ENCODE results near the gene MYO5B.
A peak's percentile ranks its signal among the peaks of the same experiment; 100 is the strongest.

The MYO5B gene

GRCh38 chr18:49845629-49846360 is 349.2 kb downstream of the MYO5B start:
- H2AFZ ChIP-seq (ENCODE audit: low read length), result no peak overlapping the region

GRCh38 chr18:49844903-49845302 is 350.0 kb downstream of the MYO5B start:
- no CpG with 5 or more reads among the region's 1 CpG for WGBS, 2 donors (ENCODE audit: extremely low coverage in 2 of 2, insufficient read length in 2 of 2, insufficient replicate concordance in 1 of 2)
- peaks cover 3 to 26% of the 10 kb centered on the region in 2 donors for H3K4me1 ChIP-seq (ENCODE audit: control insufficient read depth in 2 of 2, insufficient read depth in 1 of 2, low read depth in 1 of 2, low read length in 2 of 2)

More at GRCh38 chr18:49845629-49846360, 349.2 kb downstream of the MYO5B start:
- no peaks in the 10 kb centered on the region for H3K36me3 ChIP-seq (replicated peaks in 1 of 2; ENCODE audit: control insufficient read depth in 2 of 2, insufficient read depth in 2 of 2, low read length in 2 of 2)
- H2BK15ac ChIP-seq (ENCODE audit: low read length), result no peak overlapping the region
- H2BK5ac ChIP-seq (ENCODE audit: low read length), result no peak overlapping the region
- no peaks in the 10 kb centered on the region for H3K9me3 ChIP-seq (replicated peaks in 1 of 2; ENCODE audit: control insufficient read depth in 2 of 2, insufficient read depth in 1 of 2, low read depth in 1 of 2, low read length in 2 of 2)
- H3K4ac ChIP-seq (ENCODE audit: low read length), result no peak overlapping the region
- no peak overlapping the region for H4K91ac ChIP-seq (ENCODE audit: low read depth, low read length, poor library complexity)
- H3K9ac ChIP-seq (ENCODE audit: low read depth, low read length, poor library complexity), result no peak overlapping the region
- peaks cover 0 to 21% (median 0%) of the 10 kb centered on the region in 3 experiments for H3K27me3 ChIP-seq (ENCODE audit: control insufficient read depth in 3 of 3, insufficient read depth in 3 of 3, low read depth in 1 of 3, low read length in 3 of 3)
- no peak overlapping the region for H3K14ac ChIP-seq (ENCODE audit: low read length)
- no peak overlapping the region for H2AK5ac ChIP-seq (ENCODE audit: low read depth, low read length)
- no peak overlapping the region for H3K27ac ChIP-seq (replicated peaks; ENCODE audit: low read length)
- DNase-seq (ENCODE audit: low spot score), result no peak
- H3K23ac ChIP-seq (ENCODE audit: low read depth, low read length, poor library complexity), result no peak overlapping the region
- H2BK12ac ChIP-seq (ENCODE audit: low read length), result no peak overlapping the region
- H3K79me1 ChIP-seq (ENCODE audit: low read depth, low read length), result no peaks in the 10 kb centered on the region
- WGBS, 2 donors (ENCODE audit: extremely low coverage in 2 of 2, insufficient read length in 2 of 2, insufficient replicate concordance in 1 of 2), result no CpG with 5 or more reads among the region's 6 CpGs
- H3K4me2 ChIP-seq (ENCODE audit: insufficient read depth, low read length, poor library complexity, severe bottlenecking), result no peak overlapping the region
- H3K4me1 ChIP-seq (ENCODE audit: control insufficient read depth in 2 of 2, insufficient read depth in 1 of 2, low read depth in 1 of 2, low read length in 2 of 2), result peaks cover 3 to 30% of the 10 kb centered on the region in 2 donors
- H3K4me3 ChIP-seq (ENCODE audit: low read length in 2 of 2), result no peak overlapping the region
- H4K8ac ChIP-seq (ENCODE audit: low read depth, low read length), result no peak overlapping the region
- peak overlapping the region; percentile 45 for H3K18ac ChIP-seq (ENCODE audit: low read length)
- no peak overlapping the region for H2BK120ac ChIP-seq (ENCODE audit: low read depth, low read length)

GRCh38 chr18:49843778-49844625 is 350.9 kb downstream of the MYO5B start:
- DNase-seq (ENCODE audit: low spot score), result no peak
- Histone ChIP-seq H3K18ac (ENCODE audit: low read length) (no peak overlapping the region), H2BK5ac (ENCODE audit: low read length) (no peak overlapping the region), H3K23ac (ENCODE audit: low read depth, low read length, poor library complexity) (no peak overlapping the region), H4K8ac (ENCODE audit: low read depth, low read length) (no peak overlapping the region), H3K27me3 (ENCODE audit: control insufficient read depth in 3 of 3, insufficient read depth in 3 of 3, low read depth in 1 of 3, low read length in 3 of 3) (peaks cover 0 to 18% (median 0%) of the 10 kb centered on the region in 3 experiments), H2AK5ac (ENCODE audit: low read depth, low read length) (no peak overlapping the region), H3K9ac (ENCODE audit: low read depth, low read length, poor library complexity) (no peak overlapping the region), H3K4me3 (ENCODE audit: low read length in 2 of 2) (no peak overlapping the region), H2BK15ac (ENCODE audit: low read length) (no peak overlapping the region), H3K14ac (ENCODE audit: low read length) (no peak overlapping the region), H2AFZ (ENCODE audit: low read length) (no peak overlapping the region), H3K9me3 (replicated peaks in 1 of 2; ENCODE audit: control insufficient read depth in 2 of 2, insufficient read depth in 1 of 2, low read depth in 1 of 2, low read length in 2 of 2) (no peaks in the 10 kb centered on the region), H3K36me3 (replicated peaks in 1 of 2; ENCODE audit: control insufficient read depth in 2 of 2, insufficient read depth in 2 of 2, low read length in 2 of 2) (no peaks in the 10 kb centered on the region), H3K4ac (ENCODE audit: low read length) (no peak overlapping the region), H3K4me2 (ENCODE audit: insufficient read depth, low read length, poor library complexity, severe bottlenecking) (no peak overlapping the region), H3K4me1 (ENCODE audit: control insufficient read depth in 2 of 2, insufficient read depth in 1 of 2, low read depth in 1 of 2, low read length in 2 of 2) (peaks cover 0 to 21% of the 10 kb centered on the region in 2 donors), H4K91ac (ENCODE audit: low read depth, low read length, poor library complexity) (no peak overlapping the region), H2BK120ac (ENCODE audit: low read depth, low read length) (no peak overlapping the region), H3K79me1 (ENCODE audit: low read depth, low read length) (no peaks in the 10 kb centered on the region), H3K27ac (replicated peaks; ENCODE audit: low read length) (no peak overlapping the region), H2BK12ac (ENCODE audit: low read length) (no peak overlapping the region)
- WGBS, 2 donors (ENCODE audit: extremely low coverage in 2 of 2, insufficient read length in 2 of 2, insufficient replicate concordance in 1 of 2), result no CpG with 5 or more reads among the region's 6 CpGs

More at GRCh38 chr18:49844903-49845302, 350.0 kb downstream of the MYO5B start:
- DNase-seq (ENCODE audit: low spot score), result no peak
- Histone ChIP-seq H2AFZ (ENCODE audit: low read length) (no peak overlapping the region), H3K18ac (ENCODE audit: low read length) (no peak overlapping the region), H3K4me2 (ENCODE audit: insufficient read depth, low read length, poor library complexity, severe bottlenecking) (no peak overlapping the region), H2BK5ac (ENCODE audit: low read length) (no peak overlapping the region), H3K79me1 (ENCODE audit: low read depth, low read length) (no peaks in the 10 kb centered on the region), H3K27ac (replicated peaks; ENCODE audit: low read length) (no peak overlapping the region), H3K9ac (ENCODE audit: low read depth, low read length, poor library complexity) (no peak overlapping the region), H2BK15ac (ENCODE audit: low read length) (no peak overlapping the region), H4K91ac (ENCODE audit: low read depth, low read length, poor library complexity) (no peak overlapping the region), H3K36me3 (replicated peaks in 1 of 2; ENCODE audit: control insufficient read depth in 2 of 2, insufficient read depth in 2 of 2, low read length in 2 of 2) (no peaks in the 10 kb centered on the region), H2BK120ac (ENCODE audit: low read depth, low read length) (no peak overlapping the region), H3K4ac (ENCODE audit: low read length) (no peak overlapping the region), H2AK5ac (ENCODE audit: low read depth, low read length) (no peak overlapping the region), H3K9me3 (replicated peaks in 1 of 2; ENCODE audit: control insufficient read depth in 2 of 2, insufficient read depth in 1 of 2, low read depth in 1 of 2, low read length in 2 of 2) (no peaks in the 10 kb centered on the region), H4K8ac (ENCODE audit: low read depth, low read length) (no peak overlapping the region), H3K23ac (ENCODE audit: low read depth, low read length, poor library complexity) (no peak overlapping the region), H3K14ac (ENCODE audit: low read length) (no peak overlapping the region), H2BK12ac (ENCODE audit: low read length) (no peak overlapping the region), H3K4me3 (ENCODE audit: low read length in 2 of 2) (no peak overlapping the region), H3K27me3 (ENCODE audit: control insufficient read depth in 3 of 3, insufficient read depth in 3 of 3, low read depth in 1 of 3, low read length in 3 of 3) (peaks cover 0 to 18% (median 0%) of the 10 kb centered on the region in 3 experiments)

GRCh38 chr18:49843131-49843530 is 351.8 kb downstream of the MYO5B start:
- Histone ChIP-seq H2AFZ (ENCODE audit: low read length) (no peak overlapping the region), H3K36me3 (replicated peaks in 1 of 2; ENCODE audit: control insufficient read depth in 2 of 2, insufficient read depth in 2 of 2, low read length in 2 of 2) (no peaks in the 10 kb centered on the region), H4K91ac (ENCODE audit: low read depth, low read length, poor library complexity) (no peak overlapping the region), H3K4me3 (ENCODE audit: low read length in 2 of 2) (no peak overlapping the region), H2BK15ac (ENCODE audit: low read length) (no peak overlapping the region), H3K9ac (ENCODE audit: low read depth, low read length, poor library complexity) (no peak overlapping the region), H3K18ac (ENCODE audit: low read length) (no peak overlapping the region), H4K8ac (ENCODE audit: low read depth, low read length) (no peak overlapping the region), H3K4ac (ENCODE audit: low read length) (no peak overlapping the region), H3K4me1 (ENCODE audit: control insufficient read depth in 2 of 2, insufficient read depth in 1 of 2, low read depth in 1 of 2, low read length in 2 of 2) (peaks cover 0 to 21% of the 10 kb centered on the region in 2 donors), H2AK5ac (ENCODE audit: low read depth, low read length) (no peak overlapping the region), H2BK12ac (ENCODE audit: low read length) (no peak overlapping the region), H3K27me3 (ENCODE audit: control insufficient read depth in 3 of 3, insufficient read depth in 3 of 3, low read depth in 1 of 3, low read length in 3 of 3) (peaks cover 0 to 18% (median 0%) of the 10 kb centered on the region in 3 experiments), H2BK120ac (ENCODE audit: low read depth, low read length) (no peak overlapping the region), H3K23ac (ENCODE audit: low read depth, low read length, poor library complexity) (no peak overlapping the region), H2BK5ac (ENCODE audit: low read length) (no peak overlapping the region), H3K27ac (replicated peaks; ENCODE audit: low read length) (no peak overlapping the region), H3K79me1 (ENCODE audit: low read depth, low read length) (no peaks in the 10 kb centered on the region), H3K4me2 (ENCODE audit: insufficient read depth, low read length, poor library complexity, severe bottlenecking) (no peak overlapping the region), H3K9me3 (replicated peaks in 1 of 2; ENCODE audit: control insufficient read depth in 2 of 2, insufficient read depth in 1 of 2, low read depth in 1 of 2, low read length in 2 of 2) (no peaks in the 10 kb centered on the region), H3K14ac (ENCODE audit: low read length) (no peak overlapping the region)
- WGBS, 2 donors (ENCODE audit: extremely low coverage in 2 of 2, insufficient read length in 2 of 2, insufficient replicate concordance in 1 of 2), result no CpG with 5 or more reads among the region's 10 CpGs
- DNase-seq (ENCODE audit: low spot score), result no peak
